Loucy (cell line): ENCODE data around the gene RPS6KA5.

Experiments used
- H2AFZ ChIP-seq: fragments of 200-600 bp; sonication (generic); 2 replicates; pipeline ENCODE4 v1.6.0; 2016; ENCODE audit warnings: antibody characterized with exemption, mild to moderate bottlenecking, low read length, moderate library complexity
- H3F3A ChIP-seq: fragments of 200-600 bp; 2 replicates; pipeline ENCODE4 v1.6.0; 2016; ENCODE audit warnings: antibody characterized with exemption, low read depth, mild to moderate bottlenecking
- H3K27me3 ChIP-seq: fragments of 200-600 bp; sonication (generic); 2 replicates; pipeline ENCODE4 v1.6.1; 2014; ENCODE audit warnings: low read length, mild to moderate bottlenecking; ENCODE audit not compliant: insufficient read depth, poor library complexity, severe bottlenecking
- H3K36me3 ChIP-seq: fragments of 200-600 bp; sonication (generic); 2 replicates; pipeline ENCODE4 v1.6.1; 2016; ENCODE audit warnings: low read length; ENCODE audit not compliant: insufficient read depth
- H3K4me1 ChIP-seq: fragments of 200-600 bp; sonication (generic); 2 replicates; pipeline ENCODE4 v1.5.1; 2014; ENCODE audit warnings: low read length, mild to moderate bottlenecking; ENCODE audit not compliant: insufficient read depth, poor library complexity, severe bottlenecking
- H3K4me2 ChIP-seq: fragments of 200-600 bp; sonication (generic); 2 replicates; pipeline ENCODE4 v1.6.0; 2014; ENCODE audit warnings: antibody characterized with exemption, low read length, low read depth, mild to moderate bottlenecking; ENCODE audit not compliant: poor library complexity, severe bottlenecking
- H3K4me3 ChIP-seq: fragments of 200-600 bp; sonication (generic); 2 replicates; pipeline ENCODE4 v1.5.1; 2014; ENCODE audit warnings: low read length, mild to moderate bottlenecking, mixed read lengths; ENCODE audit not compliant: poor library complexity, severe bottlenecking
- H3K79me2 ChIP-seq: fragments of 200-600 bp; sonication (generic); 2 replicates; pipeline ENCODE4 v1.6.1; 2014; ENCODE audit warnings: low read length; ENCODE audit not compliant: insufficient read depth
- H3K9ac ChIP-seq: fragments of 200-600 bp; sonication (generic); 2 replicates; pipeline ENCODE4 v1.6.0; 2014; ENCODE audit warnings: mild to moderate bottlenecking, low read depth, low read length, moderate library complexity; ENCODE audit not compliant: poor library complexity, severe bottlenecking
- H3K9me2 ChIP-seq: fragments of 200-600 bp; sonication (generic); replicated peaks from 2 replicates; pipeline ENCODE4 v1.6.1; 2016; ENCODE audit warnings: low read depth, low read length, mixed read lengths
- H3K9me3 ChIP-seq: fragments of 200-600 bp; sonication (generic); 2 replicates; pipeline ENCODE4 v1.6.1; 2014; ENCODE audit warnings: mild to moderate bottlenecking, antibody characterized with exemption, low read length, low read depth; ENCODE audit not compliant: insufficient read depth
- H4K20me1 ChIP-seq: fragments of 200-600 bp; sonication (generic); 2 replicates; pipeline ENCODE4 v1.6.0; 2014; ENCODE audit warnings: antibody characterized with exemption, low read length, mild to moderate bottlenecking; ENCODE audit not compliant: insufficient read depth, poor library complexity, severe bottlenecking
- EZH2phosphoT487 ChIP-seq: fragments of 200-600 bp; IDR thresholded peaks from 2 replicates; pipeline ENCODE4 v1.6.1; 2018; ENCODE audit warnings: antibody characterized with exemption, mild to moderate bottlenecking, moderate library complexity, borderline replicate concordance
- TF ChIP-seq, protein P1 (sequence below): fragments of 200-600 bp; sonication (generic); conservative IDR thresholded peaks from 2 replicates; pipeline ENCODE4 v1.5.1; 2014; ENCODE audit warnings: mild to moderate bottlenecking, antibody characterized with exemption, low read length

Gene RPS6KA5

DNA sequence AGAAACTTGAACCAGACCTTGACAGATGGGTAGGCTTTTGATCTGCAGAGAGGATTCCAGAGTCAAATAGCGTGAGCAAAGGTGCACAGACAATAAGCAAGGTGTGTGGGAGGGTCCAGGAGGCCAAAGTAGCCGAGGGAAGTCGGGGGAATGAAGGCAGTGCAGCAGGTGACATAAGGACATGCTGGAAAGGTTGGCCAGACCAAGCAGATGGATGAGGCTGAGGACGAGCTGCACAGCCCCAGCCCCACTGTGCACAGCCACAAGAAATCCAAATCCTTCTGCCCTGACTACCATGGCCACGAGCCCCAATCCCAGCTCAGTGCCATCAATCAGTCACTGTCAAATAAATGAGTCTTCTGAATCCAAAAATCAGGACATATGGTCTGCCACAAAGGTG, 249.6 kb downstream of the RPS6KA5 start:
- TF ChIP-seq EZH2phosphoT487, result no peak
- TF ChIP-seq, protein P1, sequence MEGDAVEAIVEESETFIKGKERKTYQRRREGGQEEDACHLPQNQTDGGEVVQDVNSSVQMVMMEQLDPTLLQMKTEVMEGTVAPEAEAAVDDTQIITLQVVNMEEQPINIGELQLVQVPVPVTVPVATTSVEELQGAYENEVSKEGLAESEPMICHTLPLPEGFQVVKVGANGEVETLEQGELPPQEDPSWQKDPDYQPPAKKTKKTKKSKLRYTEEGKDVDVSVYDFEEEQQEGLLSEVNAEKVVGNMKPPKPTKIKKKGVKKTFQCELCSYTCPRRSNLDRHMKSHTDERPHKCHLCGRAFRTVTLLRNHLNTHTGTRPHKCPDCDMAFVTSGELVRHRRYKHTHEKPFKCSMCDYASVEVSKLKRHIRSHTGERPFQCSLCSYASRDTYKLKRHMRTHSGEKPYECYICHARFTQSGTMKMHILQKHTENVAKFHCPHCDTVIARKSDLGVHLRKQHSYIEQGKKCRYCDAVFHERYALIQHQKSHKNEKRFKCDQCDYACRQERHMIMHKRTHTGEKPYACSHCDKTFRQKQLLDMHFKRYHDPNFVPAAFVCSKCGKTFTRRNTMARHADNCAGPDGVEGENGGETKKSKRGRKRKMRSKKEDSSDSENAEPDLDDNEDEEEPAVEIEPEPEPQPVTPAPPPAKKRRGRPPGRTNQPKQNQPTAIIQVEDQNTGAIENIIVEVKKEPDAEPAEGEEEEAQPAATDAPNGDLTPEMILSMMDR, result no peak
- Histone ChIP-seq H2AFZ (no peak overlapping the region), H3K79me2 (peaks cover 99% of the 10 kb centered on the region), H3K4me3 (no peak overlapping the region), H3K9me3 (no peaks in the 10 kb centered on the region), H3K4me2 (peak overlapping the region; percentile 87), H4K20me1 (no peaks in the 10 kb centered on the region), H3K4me1 (peaks cover 94% of the 10 kb centered on the region), H3K9ac (peak overlapping the region; percentile 20), H3K27me3 (no peaks in the 10 kb centered on the region), H3K36me3 (no peaks in the 10 kb centered on the region), H3F3A (no peaks in the 10 kb centered on the region), H3K9me2 (no peaks in the 10 kb centered on the region)

DNA sequence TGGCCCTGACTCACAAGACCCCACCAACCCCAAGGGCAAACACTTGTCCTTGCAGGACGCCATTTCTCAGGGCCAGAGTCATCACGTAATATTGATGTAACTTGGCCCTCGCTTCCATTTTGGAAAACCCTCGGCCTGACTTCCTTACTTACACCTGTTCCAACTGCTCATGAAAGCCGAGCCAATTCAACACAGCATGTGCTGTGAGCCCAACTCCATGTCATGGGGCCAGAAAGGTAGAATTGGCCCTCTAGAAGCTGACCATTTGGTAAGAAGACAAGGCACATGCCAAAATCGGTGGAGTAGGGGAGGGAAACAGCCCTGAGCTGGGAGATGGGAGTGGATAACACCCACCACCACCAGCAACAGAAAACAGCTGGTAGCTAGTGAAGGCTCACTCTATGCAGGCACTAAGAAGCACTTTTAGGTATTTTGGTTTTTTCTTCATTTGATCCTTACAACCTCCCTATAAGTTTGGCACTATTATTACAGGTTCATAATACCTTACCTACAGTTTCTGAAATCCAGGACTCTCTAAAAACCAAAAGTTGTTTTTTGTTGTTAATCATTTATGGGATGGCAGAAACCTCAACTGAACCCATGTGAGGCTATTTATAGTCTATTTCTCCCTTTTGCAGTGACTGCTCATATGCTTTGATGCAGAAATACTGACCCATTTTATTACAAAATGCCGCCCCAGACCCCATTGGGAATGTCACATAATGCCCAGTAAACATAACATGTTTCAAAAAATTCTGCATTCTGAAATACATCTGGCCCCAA, 250.7 kb downstream of the RPS6KA5 start:
- TF ChIP-seq, protein P1, result no peak
- TF ChIP-seq EZH2phosphoT487, result no peak
- Histone ChIP-seq H3K4me2 (peak overlapping the region; percentile 87), H3K27me3 (no peaks in the 10 kb centered on the region), H3F3A (no peaks in the 10 kb centered on the region; the same call in 1 of the 2 replicates), H4K20me1 (no peaks in the 10 kb centered on the region), H3K9me2 (no peaks in the 10 kb centered on the region), H3K4me3 (no peak overlapping the region), H2AFZ (no peak overlapping the region), H3K9me3 (no peaks in the 10 kb centered on the region), H3K79me2 (peaks cover 99% of the 10 kb centered on the region), H3K36me3 (no peaks in the 10 kb centered on the region), H3K4me1 (peaks cover 96% of the 10 kb centered on the region), H3K9ac (peak overlapping the region; percentile 20)

DNA sequence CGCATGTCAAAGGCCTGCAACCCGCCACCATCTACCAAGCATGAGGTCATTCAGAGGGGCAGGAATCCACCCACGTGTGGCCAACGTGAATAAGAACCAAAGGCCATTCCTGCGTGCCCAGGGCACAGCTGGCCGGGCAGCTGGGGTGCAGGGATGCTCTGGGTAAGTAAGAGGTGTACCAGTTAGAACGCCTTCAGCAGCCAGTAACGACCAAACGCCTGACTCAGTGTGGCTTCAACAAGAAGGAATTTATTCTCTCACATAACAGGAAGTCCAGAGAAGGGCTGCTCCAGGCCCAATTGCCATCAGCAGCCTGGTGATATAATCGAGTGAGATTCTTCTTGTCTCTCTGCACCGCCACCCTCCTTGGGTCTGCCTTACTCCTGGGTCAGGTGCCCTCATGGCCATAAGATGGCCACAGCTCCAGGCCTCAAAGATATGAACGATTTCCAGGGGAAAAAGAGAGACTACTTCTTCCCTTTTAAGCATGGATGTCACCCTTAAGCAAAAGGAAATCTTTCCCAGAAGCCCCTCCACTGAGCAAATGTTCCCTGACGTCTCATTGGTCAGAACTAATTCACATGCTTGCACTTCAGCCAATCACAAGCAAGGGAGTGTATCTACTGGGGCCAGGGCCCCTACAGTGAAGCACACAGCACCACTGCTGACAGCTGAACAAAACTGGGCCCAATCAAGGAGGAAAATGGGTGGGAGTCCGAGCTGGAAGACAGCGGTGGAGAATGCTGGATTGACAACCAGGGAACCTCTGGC, 251.5 kb downstream of the RPS6KA5 start:
- H3K27me3 ChIP-seq, result no peaks in the 10 kb centered on the region
- peaks cover 6% of the 10 kb centered on the region for H3F3A ChIP-seq
- no peaks in the 10 kb centered on the region for H3K9me2 ChIP-seq
- H3K9ac ChIP-seq, result no peak overlapping the region
- H3K4me1 ChIP-seq, result peaks cover 95% of the 10 kb centered on the region
- H3K4me2 ChIP-seq, result peak overlapping the region; percentile 87
- H3K4me3 ChIP-seq, result no peak overlapping the region
- H4K20me1 ChIP-seq, result no peaks in the 10 kb centered on the region
- TF ChIP-seq, protein P1, result no peak
- no peak for TF ChIP-seq EZH2phosphoT487
- no peaks in the 10 kb centered on the region for H3K9me3 ChIP-seq
- no peak overlapping the region for H2AFZ ChIP-seq
- peaks cover 93% of the 10 kb centered on the region for H3K79me2 ChIP-seq
- H3K36me3 ChIP-seq, result no peaks in the 10 kb centered on the region
